ENCODE data around the gene STOML2.

Gene STOML2

DNA sequence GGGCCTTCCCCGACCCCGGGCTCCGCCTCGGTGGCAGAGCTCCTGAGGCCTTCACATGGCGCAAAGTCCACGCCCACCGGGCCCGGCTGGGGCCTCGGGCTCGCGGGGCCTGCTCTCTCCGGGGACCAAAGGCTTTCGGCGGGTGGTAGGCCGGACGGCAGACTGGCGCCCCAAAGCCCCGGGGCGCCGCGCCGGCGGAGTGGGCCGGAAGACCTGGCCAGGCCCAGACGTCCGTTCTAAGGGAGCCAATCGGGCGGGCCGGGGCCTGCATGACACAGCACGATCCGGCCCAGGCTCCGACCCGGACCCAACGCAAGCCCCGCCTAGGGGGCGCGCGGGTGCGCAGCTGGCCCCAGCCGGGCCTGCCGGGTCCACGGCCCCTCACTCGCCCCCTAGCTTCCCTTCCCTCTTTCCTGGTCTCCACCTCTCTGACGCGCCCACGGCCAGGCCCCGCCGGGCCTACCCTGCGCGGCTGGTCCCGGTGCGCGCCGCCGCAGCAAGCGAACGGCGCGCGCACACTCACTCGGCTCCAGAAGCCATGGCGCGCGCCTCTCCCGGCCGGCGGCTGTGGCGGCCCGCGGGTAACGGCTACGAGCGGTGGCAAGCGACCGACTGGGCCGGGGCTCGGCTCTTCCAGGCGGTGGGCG is 31.0 kb downstream of the STOML2 start:
- DNase-seq = peak; percentile 90

DNA sequence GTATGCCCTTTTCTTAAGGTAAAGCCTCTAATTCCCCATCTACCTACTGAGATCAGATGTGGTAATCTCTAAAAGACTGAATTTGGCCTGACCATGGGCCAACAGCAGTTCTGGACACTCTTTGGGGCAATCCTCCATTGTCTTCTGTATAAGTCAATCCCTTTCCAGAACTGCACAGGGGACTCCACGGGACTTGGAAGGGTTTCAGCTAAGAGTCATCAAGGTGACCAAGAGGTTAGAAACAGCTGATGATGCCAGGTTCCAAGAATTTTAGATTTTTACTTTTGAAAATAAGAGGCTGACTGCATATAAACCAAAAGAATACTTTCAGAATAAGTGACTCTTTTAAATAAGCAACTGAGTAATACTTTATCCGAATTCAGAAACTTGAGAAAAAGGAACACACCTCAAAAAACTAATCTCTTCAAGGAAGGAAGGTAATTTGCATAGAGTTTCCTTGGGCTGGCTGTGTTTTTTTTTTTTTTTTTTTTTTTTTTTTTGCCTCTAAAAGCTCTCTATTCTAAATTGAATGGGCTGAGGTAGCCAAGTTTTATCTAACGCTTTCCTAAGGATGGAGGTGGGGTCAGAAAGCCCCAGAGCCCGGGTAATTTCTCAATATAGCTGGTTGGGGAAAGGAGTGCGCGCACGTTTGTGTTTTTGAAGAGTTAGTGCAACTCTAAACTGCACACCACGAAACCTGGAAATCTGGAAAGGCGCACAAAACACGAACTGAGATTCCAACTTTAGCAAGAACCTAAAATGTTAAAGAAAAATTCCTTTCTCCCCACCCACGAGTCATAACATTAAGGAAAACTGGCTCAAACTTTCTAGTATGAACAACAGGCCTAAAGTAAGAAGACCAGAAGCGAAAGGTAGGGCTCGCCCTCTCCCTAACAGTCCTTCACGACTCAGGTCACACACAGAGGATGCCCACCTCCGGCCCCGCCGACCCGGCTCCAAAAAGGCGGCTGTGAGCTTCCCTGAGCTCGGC is 31.8 kb downstream of the STOML2 start:
- no peak for DNase-seq

GRCh38 chr9:35069020-35069419 is 33.9 kb downstream of the STOML2 start:
- no peak for DNase-seq

DNA sequence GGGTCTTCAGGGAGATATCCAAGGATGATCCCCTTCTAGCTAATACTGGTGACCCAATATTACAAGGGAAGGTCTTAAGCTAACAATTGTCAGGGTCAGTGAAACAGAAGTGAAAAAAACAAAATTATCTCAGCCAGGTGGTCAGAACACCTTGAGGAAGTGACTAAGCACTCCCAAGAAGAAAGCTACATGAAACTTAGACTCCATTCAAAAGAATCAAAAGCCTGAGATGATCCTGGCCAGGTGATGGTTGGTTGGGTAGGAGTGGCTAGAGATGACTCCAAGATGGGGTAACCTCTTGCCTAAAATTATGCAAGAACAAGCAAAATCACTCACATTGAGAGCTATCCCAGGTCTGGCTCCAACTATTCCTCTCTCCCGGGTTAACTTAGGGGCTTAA is 35.9 kb downstream of the STOML2 start:
- DNase-seq = no peak

GRCh38 chr9:35060548-35061207 is 42.3 kb downstream of the STOML2 start:
- no peak for DNase-seq

DNA sequence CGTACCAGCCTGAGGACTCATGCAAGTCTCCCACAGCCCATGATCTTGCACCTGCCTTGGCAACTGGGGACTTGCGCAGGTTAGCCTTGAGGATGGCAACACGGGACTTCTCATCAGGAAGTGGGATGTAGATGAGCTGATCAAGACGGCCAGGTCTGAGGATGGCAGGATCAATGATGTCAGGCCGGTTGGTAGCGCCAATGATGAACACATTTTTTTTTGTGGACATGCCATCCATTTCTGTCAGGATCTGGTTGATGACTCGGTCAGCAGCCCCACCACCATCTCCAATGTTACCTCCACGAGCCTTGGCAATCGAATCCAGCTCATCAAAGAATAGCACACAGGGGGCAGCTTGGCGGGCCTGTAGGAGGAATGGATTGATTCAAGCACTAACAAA is 43.5 kb downstream of the STOML2 start:
- no peak for DNase-seq

- DNase-seq = no peak
Measured at GRCh38 chr9:35057271-35057620, 45.7 kb downstream of the STOML2 start.

DNA sequence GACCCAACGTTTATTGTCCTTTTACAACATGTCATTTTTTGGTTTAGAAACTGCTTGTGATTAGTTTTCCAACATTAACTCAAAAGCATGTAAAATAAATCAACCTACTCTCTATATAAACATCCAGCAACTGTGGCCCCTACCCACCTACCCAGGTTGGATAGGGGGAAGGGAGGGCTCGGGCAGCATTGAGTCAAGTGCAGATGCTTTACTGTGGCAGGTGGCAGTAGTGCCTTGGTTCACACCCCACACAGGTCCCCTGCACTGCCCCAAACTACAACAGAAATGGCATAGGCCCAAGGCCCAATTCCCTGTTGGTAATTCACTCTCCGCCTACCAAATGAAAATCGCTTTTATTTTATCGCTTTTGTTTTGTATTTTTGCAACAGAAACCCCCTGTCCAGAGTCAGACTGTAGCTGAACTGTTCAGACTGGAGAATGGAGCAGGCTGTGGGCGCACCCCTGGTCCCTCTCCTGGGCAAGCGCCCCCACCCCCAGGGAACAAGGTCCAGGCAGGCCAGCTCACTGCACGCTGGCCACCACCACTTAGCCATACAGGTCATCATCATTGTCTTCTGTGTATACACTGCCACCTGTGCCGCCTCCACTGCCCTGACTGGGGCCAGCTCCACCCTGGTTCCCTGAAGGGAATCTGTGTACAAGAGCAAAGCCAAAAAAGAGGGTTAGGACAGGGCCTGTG is 46.2 kb downstream of the STOML2 start:
- no peak for DNase-seq

DNA sequence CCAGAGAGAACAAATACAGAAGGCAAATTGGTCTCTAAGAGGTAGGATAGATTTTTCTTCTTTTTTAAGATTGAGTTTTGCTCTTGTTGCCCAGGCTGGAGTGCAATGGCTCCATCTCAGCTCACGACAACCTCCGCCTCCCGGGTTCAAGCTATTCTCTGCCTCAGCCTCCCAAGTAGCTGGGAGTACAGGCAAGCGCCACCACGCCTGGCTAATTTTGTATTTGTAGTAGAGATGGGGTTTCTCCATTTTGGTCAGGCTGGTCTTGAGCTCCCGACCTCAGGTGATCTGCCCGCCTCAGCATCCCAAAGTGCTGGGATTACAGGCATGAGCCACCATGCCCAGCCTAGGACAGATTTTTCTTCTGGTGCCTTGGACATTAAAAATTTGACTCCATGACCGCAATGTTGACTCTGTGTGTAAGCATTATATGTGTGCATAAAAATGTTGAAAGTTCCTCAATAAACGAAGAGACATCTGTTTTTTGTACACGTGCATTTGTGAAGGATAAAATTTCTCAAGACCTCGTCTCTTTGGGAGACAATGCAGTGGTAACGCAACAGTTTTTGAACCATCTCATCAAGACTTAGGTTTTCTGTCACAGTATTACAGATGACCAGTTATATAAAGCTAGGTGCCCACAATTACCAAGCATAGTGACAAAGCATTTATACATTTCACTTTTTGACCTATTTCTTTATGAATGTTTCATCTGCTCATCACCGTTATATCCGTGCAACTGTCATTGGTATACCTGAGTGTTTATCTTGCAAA is 47.9 kb downstream of the STOML2 start:
- no peak for DNase-seq

GRCh38 chr9:35054185-35054835 is 48.6 kb downstream of the STOML2 start:
- DNase-seq = no peak

- no peak for DNase-seq
Measured at GRCh38 chr9:35051069-35051967, 51.6 kb downstream of the STOML2 start.

Data from activated CD8-positive, alpha-beta memory T cell treated with anti-CD3 and anti-CD28 coated beads for 24 hours (primary cell).